HG02588 (cell line): ENCODE data around the gene CAMK1D.

Experiments
- ATAC-seq: cut with Tn5 transposase; IDR thresholded peaks from one replicate; pipeline ENCODE4 v1.9.1; 2021; ENCODE audit warnings: mild to moderate bottlenecking, moderate library complexity; ENCODE audit not compliant: unreplicated experiment

The CAMK1D gene

GRCh38 chr10:12510501-12510941 lies 161.2 kb downstream of the CAMK1D start:
- ATAC-seq: no peak

GRCh38 chr10:12510984-12511383 lies 161.6 kb downstream of the CAMK1D start:
- ATAC-seq: no peak

DNA sequence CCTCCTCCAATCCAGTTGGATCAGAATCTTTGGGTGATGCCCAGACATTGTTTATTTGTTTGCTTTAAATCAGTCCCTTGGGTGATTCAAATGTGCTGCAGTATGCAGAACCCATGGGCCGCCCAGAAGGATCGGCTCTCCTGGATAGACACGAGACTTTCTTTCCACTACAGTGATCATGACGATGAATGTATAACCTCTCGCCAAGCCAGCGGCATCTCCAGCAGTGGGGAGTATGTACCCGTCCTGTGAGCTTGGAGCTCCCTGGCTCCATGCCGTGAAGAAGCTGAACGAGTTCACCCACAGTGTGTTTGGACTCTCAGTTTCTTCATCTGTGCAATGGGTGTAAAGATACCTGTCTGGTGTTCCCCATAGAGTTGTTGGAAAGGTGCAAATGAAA lies 162.3 kb downstream of the CAMK1D start:
- no peak for ATAC-seq

DNA sequence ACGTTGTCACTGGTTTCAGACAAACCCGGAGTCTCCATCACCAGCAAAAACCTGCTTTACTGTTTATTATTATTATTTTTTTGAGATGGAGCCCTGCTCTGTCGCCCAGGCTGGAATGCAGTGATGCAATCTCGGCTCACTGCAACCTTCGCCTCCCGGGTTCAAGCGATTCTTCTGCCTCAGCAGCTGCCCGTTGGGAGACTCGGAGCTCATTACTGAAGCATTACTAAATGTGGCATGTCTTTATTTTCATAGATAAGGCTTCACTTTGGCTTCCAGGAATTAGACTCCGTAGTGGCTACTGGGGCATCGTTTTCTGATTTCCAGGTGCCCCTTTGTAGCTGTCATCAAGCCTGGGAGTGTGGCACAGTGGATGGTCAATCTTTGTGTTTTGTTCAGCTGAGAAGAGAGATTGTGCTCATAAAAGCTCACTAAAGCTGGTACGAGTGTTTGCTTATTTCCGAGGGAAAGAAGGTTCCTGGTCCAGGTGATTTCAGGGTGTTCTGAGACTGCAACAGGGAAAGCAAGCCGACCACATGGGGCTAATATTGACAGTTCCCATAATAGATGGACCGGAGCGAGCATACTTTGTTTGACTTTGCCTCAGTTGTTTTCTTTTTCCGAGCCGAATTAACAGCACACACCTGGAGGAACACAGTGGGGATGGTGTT lies 163.1 kb downstream of the CAMK1D start:
- ATAC-seq: no peak

DNA sequence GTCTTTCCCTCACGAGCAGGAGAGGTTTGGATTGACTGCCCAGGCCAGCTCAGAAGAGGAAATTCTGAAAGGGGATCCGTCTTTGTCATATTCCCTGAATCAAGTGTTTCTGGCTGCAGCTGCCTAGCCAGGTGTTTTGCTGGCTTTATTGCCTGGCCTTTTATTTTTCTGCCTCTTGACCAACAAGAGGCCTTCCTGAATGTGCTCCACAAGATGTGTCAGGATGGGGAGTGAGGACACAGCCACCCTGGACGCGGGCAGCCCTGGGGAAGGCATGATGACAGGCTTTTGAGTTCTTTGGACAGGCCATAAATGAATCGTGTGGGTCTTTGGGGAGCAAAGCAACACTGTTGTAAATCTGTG lies 163.6 kb downstream of the CAMK1D start:
- ATAC-seq: no peak

DNA sequence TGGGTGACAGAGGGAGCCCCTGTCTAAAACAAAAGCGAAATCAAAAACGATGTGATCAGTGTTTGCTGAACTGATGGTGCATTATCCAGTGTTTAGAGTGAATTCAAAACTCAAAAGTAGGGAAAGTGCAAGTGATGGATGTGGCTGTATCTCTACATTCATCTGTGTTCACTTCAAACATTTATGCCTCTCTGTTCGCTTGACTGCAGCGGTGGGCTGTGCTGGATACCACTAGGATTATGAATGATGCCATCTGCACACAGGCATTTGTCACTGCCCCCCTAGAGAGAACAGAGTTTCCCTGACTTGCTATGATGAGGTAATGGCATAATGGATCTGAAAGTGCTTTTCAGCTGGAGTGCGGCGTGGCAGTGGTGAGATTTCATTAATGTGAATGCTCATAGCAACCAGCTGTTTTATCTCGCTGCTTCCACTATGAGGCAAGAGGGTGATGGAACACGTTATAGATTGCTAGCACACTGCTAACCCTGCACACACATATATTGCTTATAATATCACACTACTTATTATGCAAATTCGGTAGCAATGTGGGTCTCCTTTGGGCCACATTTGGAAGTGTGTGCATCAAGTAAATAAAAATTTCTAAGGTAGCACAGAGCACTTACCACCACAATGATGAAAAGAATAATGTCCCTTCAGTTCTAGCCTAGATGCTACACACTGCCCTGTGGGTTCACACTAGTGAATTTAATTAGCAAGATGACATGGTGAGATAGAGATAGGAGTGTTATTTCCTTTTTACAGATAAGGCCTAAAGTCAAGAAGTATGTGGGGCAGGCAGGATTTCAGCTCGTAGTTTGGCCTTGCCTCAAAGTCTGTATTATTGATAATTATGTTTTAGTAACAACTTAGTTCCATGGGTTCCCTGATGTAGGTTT lies 164.7 kb downstream of the CAMK1D start:
- no peak for ATAC-seq

GRCh38 chr10:12518024-12518423 lies 168.7 kb downstream of the CAMK1D start:
- ATAC-seq: no peak

GRCh38 chr10:12521423-12521822 lies 172.1 kb downstream of the CAMK1D start:
- no peak for ATAC-seq

DNA sequence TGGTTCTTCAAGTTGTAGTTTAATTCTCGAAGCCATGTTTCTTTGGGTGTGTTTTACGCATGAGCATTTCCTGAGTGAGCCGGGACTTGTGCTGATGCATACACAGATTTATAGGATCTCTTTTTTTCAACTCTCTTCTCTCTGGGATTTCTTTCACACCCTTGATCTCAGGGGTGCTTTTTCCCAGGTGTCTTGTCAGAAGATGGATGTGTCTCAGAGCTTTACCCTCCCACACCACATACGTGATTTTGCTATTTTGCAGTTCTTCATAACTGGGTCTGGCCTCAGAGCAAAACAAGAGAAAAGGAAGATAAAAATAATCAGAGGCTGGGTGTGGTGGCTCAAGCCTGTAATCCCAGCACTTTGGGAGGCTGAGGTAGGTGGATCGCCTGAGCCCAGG lies 177.0 kb downstream of the CAMK1D start:
- no peak for ATAC-seq

- ATAC-seq: no peak
These were observed 180.6 kb downstream of the CAMK1D start for GRCh38 chr10:12529976-12530375.

GRCh38 chr10:12531305-12532220 lies 182.2 kb downstream of the CAMK1D start:
- no peak for ATAC-seq

DNA sequence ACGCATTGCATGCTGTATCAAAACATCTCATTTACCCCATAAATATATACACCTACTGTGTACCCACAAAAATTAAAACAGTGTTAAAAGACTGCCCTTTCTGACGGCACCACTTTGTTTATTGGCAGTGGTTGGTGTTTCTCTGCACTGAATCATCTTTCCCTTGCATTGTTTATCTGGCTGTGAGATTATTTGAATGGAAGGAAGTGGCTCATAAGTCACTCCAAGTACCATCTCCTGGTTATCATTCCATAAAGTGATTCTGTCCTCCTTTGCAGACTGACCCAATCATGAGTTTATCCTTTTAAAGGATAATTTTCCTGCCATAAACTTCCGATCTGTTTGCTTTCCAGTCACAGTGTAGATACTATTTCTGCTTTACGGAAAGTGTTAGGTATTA lies 183.8 kb downstream of the CAMK1D start:
- ATAC-seq: no peak

DNA sequence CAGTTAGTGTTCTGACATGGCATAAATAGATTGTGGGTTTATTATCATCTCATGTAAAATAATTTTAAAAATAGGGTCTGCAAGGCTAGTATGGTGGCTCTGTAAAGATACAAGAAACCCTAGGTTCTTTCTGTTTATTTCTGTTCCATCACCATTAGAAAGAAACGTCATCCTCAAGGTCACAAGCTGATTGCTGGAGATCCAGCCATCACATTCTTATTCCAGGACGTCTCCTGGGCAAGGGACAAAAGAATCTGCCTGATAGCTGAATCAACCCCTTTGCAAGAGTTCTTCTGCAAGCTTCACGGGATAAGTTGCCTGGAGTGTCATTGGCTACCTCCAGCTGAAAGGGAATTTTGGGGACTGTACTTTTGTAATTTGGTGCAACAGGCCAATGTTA lies 184.4 kb downstream of the CAMK1D start:
- ATAC-seq: no peak

- ATAC-seq: no peak
These were observed 185.5 kb downstream of the CAMK1D start for GRCh38 chr10:12534824-12535223.

- ATAC-seq: no peak
These were observed 186.3 kb downstream of the CAMK1D start for GRCh38 chr10:12535656-12536055.

DNA sequence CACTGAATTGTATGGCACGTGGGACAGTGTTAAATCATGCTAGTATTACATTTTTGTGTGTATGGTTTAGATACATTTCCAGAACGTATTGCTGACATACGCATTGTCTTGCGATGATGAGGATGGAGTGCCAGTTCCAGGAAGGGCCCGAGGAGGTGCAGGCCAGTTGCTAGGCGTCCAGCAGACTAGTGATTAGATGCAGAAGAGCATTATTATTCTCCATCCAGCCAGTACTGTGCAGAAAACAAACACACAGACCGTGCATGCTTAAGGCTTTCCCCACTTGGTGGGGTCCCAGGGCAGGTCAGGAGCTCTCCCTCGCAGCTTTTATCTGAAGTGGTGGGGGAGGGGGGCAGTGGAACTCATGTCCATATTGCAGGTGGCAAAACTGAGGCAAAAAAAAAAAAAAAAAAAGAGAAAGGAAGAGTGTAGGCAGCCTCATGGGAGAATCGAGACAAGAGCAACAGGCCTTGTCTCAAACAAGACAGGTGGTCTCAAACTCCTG lies 189.2 kb downstream of the CAMK1D start:
- no peak for ATAC-seq

GRCh38 chr10:12539350-12540164 lies 190.2 kb downstream of the CAMK1D start:
- ATAC-seq: no peak

- ATAC-seq: no peak
These were observed 191.0 kb downstream of the CAMK1D start for GRCh38 chr10:12540341-12540781.

- ATAC-seq: no peak
These were observed 192.2 kb downstream of the CAMK1D start for GRCh38 chr10:12541446-12542067.
